ENCODE data around the gene CRABP1.

CRABP1 gene

DNA sequence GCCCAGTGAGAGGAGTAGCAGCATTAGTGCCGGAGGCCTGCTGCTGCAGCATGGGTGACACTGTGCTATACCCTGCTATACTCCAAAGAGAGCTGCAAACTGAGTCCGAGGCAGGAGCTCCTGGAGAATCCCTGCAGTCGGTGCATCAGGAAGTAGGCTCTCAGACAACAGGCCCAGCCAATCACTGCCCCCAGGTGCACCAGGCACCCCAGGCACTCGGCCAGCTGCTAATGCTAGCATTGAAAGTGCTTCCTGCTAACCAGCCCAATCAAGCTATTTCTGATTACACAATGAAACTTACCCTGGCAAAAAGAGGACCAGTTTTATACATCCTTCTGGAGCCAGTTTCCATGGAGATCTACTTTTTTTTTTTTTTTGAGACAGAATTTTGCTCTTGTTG is 52.3 kb downstream of the CRABP1 start:
- H3K4me2 ChIP-seq (ENCODE audit: low read length) = no peak overlapping the region
- H3K4me3 ChIP-seq (ENCODE audit: low read depth, low read length) = no peak overlapping the region
- H3K9ac ChIP-seq = no peak overlapping the region
- H3K4me1 ChIP-seq = no peaks in the 10 kb centered on the region
- TF ChIP-seq, protein P1, sequence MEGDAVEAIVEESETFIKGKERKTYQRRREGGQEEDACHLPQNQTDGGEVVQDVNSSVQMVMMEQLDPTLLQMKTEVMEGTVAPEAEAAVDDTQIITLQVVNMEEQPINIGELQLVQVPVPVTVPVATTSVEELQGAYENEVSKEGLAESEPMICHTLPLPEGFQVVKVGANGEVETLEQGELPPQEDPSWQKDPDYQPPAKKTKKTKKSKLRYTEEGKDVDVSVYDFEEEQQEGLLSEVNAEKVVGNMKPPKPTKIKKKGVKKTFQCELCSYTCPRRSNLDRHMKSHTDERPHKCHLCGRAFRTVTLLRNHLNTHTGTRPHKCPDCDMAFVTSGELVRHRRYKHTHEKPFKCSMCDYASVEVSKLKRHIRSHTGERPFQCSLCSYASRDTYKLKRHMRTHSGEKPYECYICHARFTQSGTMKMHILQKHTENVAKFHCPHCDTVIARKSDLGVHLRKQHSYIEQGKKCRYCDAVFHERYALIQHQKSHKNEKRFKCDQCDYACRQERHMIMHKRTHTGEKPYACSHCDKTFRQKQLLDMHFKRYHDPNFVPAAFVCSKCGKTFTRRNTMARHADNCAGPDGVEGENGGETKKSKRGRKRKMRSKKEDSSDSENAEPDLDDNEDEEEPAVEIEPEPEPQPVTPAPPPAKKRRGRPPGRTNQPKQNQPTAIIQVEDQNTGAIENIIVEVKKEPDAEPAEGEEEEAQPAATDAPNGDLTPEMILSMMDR (IDR thresholded peaks at IDR 0.05) = no peak
- H2AFZ ChIP-seq = no peak overlapping the region
- H3K79me2 ChIP-seq = no peaks in the 10 kb centered on the region
- no peaks in the 10 kb centered on the region for H3K36me3 ChIP-seq (ENCODE audit: control insufficient read depth, insufficient read depth, low read length)
- H3K27me3 ChIP-seq (ENCODE audit: control insufficient read depth, insufficient read depth, low read length) = no peaks in the 10 kb centered on the region
- no peaks in the 10 kb centered on the region for H3K9me3 ChIP-seq (ENCODE audit: control insufficient read depth, low read length)
- no peak overlapping the region for H3K27ac ChIP-seq

DNA sequence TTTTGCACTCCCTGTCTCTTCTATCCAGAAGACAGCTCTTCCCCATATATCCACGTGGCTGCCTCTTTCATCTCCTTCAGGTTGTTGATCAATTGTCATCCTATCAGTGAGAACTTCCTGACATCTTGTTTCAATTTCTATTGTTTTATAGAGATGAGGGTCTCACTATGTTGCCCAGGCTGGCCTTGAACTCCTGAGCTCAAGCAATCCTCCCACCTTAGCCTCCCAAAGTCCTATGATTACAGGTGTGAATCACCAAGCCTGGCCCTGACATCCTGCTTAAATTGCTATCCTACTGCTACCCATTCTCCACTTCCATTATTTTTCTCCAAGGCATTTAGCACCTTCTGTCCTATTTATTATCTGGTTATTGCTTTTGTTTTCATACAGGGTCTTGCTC is 53.0 kb downstream of the CRABP1 start:
- Histone ChIP-seq H3K4me3 (ENCODE audit: low read depth, low read length) (no peak overlapping the region), H3K9ac (no peak overlapping the region), H3K36me3 (ENCODE audit: control insufficient read depth, insufficient read depth, low read length) (no peaks in the 10 kb centered on the region), H3K4me2 (ENCODE audit: low read length) (no peak overlapping the region), H3K9me3 (ENCODE audit: control insufficient read depth, low read length) (no peaks in the 10 kb centered on the region), H3K4me1 (no peaks in the 10 kb centered on the region), H3K27me3 (ENCODE audit: control insufficient read depth, insufficient read depth, low read length) (no peaks in the 10 kb centered on the region), H2AFZ (no peak overlapping the region), H3K27ac (no peak overlapping the region), H3K79me2 (no peaks in the 10 kb centered on the region)
- TF ChIP-seq, protein P1 (IDR thresholded peaks at IDR 0.05) = no peak

DNA sequence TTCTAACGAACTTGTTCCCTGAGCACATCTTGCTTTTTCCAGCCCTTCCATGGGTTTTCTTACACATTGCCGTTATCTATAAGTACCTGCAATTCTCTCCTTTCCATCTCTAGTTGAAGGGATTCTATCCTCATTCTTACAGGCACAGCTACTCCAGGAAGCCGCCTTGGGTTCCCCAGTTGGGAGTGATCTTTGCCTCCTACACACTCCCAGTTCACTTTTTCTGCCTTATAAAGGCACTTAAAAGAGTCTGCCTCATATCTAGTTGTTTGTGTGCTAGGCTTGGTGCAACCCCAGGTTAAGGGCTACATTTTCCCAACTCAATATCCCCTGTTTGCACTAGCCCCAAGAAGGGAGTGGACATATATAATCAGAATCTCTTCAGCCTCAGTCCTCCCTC is 53.9 kb downstream of the CRABP1 start:
- Histone ChIP-seq H3K9me3 (ENCODE audit: control insufficient read depth, low read length) (no peaks in the 10 kb centered on the region), H3K9ac (no peak overlapping the region), H3K4me3 (ENCODE audit: low read depth, low read length) (no peak overlapping the region), H3K27ac (no peak overlapping the region), H3K4me1 (no peaks in the 10 kb centered on the region), H3K27me3 (ENCODE audit: control insufficient read depth, insufficient read depth, low read length) (no peaks in the 10 kb centered on the region), H3K79me2 (no peaks in the 10 kb centered on the region), H3K36me3 (ENCODE audit: control insufficient read depth, insufficient read depth, low read length) (no peaks in the 10 kb centered on the region), H3K4me2 (ENCODE audit: low read length) (no peak overlapping the region), H2AFZ (no peak overlapping the region)
- TF ChIP-seq, protein P1 (IDR thresholded peaks at IDR 0.05) = no peak

DNA sequence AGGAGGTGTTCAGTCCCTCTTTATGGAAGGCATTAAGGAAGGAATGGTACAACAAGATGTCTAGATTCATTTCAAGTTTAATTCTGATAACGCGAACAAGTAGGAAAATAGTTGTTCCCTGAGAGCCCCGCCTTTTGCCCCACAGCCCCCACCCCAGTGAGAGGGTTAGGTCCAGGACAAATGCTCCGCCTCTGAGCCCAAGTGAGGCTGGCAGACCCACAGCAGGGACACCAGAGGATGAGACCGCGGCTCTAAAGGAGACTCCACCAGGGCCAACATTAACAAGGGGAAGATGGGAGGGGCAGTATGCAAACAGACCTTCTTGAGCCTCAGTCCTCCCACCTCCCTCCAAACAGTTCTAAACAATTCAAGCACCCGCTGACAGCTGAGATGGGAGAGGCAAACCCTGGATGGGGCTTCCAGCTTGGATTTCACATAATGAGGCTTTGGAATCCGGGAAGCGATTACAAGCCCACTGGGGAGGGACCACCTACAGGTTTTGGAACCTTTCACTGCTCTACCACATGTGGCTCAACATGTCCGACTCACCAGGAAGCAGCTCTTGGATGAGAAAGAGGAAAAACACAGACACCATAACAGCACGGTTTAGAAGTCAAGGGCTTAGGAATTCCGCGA is 54.9 kb downstream of the CRABP1 start:
- no peak overlapping the region for H2AFZ ChIP-seq
- H3K36me3 ChIP-seq (ENCODE audit: control insufficient read depth, insufficient read depth, low read length) = no peaks in the 10 kb centered on the region
- H3K79me2 ChIP-seq = no peaks in the 10 kb centered on the region
- no peak overlapping the region for H3K4me3 ChIP-seq (ENCODE audit: low read depth, low read length)
- no peaks in the 10 kb centered on the region for H3K9me3 ChIP-seq (ENCODE audit: control insufficient read depth, low read length)
- H3K27ac ChIP-seq = no peak overlapping the region
- H3K9ac ChIP-seq = no peak overlapping the region
- no peak overlapping the region for H3K4me2 ChIP-seq (ENCODE audit: low read length)
- TF ChIP-seq, protein P1 (IDR thresholded peaks at IDR 0.05) = no peak
- no peaks in the 10 kb centered on the region for H3K4me1 ChIP-seq
- H3K27me3 ChIP-seq (ENCODE audit: control insufficient read depth, insufficient read depth, low read length) = no peaks in the 10 kb centered on the region

DNA sequence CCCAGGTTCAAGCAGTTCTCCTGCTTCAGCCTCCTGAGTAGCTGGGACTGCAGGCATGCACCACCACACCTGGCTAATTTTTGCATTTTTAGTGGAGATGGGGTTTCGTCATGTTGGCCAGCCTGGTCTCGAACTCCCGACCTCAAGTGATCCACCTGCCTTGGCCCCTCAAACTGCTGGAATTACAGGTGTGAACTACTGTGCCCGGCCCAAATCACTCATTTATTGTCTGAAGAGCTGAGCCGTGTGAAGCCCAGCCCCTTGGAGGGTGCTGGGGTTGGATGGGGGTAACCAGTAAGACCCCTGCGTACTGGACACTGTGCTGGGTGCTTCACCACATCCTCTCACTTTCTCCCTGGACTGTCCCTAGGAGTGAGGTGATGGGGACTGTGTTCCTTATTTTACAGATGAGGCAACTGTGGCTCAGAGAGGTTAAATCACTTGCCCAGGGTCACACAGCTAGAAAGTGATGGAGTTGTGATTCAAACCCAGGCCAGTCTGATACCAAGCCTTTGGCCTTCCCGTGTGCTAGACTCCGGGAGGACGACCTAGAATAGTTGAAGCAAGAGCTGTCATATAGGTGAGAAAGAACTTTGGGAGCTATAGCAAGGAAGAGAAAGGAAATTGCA is 56.1 kb downstream of the CRABP1 start:
- no peak overlapping the region for H2AFZ ChIP-seq
- no peaks in the 10 kb centered on the region for H3K4me1 ChIP-seq
- TF ChIP-seq, protein P1 (IDR thresholded peaks at IDR 0.05) = no peak
- no peaks in the 10 kb centered on the region for H3K36me3 ChIP-seq (ENCODE audit: control insufficient read depth, insufficient read depth, low read length)
- H3K4me2 ChIP-seq (ENCODE audit: low read length) = no peak overlapping the region
- H3K27ac ChIP-seq = no peak overlapping the region
- H3K27me3 ChIP-seq (ENCODE audit: control insufficient read depth, insufficient read depth, low read length) = no peaks in the 10 kb centered on the region
- H3K79me2 ChIP-seq = no peaks in the 10 kb centered on the region
- H3K9ac ChIP-seq = no peak overlapping the region
- H3K4me3 ChIP-seq (ENCODE audit: low read depth, low read length) = no peak overlapping the region
- H3K9me3 ChIP-seq (ENCODE audit: control insufficient read depth, low read length) = no peaks in the 10 kb centered on the region
